ENCODE results near the gene ARHGAP1. TPM values are rescaled to one million over a fixed set of nuclear protein-coding genes. Genes with fewer than 3 reads are reported as not detected.

Gene ARHGAP1
- total RNA-seq: 81.7 and 86.8 TPM in 2 replicates

GRCh38 chr11:46700241-46701077 lies at the start of gene ARHGAP1, which contains the start of gene ZNF408:
Gene ARHGAP1, minus strand, starts transcription at chr11:46700619. Its CDS starts 4,512 bp downstream, at chr11:46696107.
Gene ZNF408, plus strand, starts transcription at chr11:46701031. Its CDS starts 17 bp downstream, at chr11:46701048.

DNA sequence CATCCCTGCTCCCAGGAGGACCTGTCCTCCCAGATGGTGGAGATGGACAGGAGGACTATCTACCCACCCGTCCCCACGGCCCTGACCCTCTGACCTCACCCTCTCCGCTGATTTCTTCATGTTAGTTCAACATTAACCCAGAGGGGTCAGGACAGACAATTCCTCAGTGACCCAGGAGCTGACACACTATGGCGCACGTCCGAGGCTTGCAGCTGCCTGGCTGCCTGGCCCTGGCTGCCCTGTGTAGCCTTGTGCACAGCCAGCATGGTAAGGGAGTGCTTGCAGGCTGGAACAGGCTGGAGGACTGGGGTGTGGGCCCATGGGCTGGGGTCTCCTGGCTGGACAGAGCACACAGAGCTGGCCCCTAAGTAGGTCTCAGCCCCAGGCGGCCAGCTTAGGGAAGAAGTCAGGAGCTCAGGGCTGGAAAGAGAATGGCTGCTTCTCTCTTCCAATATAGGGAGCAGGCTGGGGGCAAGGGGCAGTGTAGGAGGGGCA lies 18.7 kb upstream of the ARHGAP1 start, which contains the start of gene F2:
Gene F2, plus strand, starts transcription at position 166 of the 495 bp plus-strand sequence. Its CDS starts 23 bp downstream, at position 189.

Other genes starting within 250 kb of the ARHGAP1 start
- gene AMBRA1, start 106.6 kb downstream of the ARHGAP1 start, total RNA-seq: 22.6 and 25.2 TPM in 2 replicates
- 3.8 and 4.6 TPM in 2 replicates for gene HARBI1, start 83.4 kb downstream of the ARHGAP1 start, total RNA-seq
- gene ATG13, start 83.1 kb downstream of the ARHGAP1 start, total RNA-seq: 91.4 and 98.3 TPM in 2 replicates
- 6.5 and 10.1 TPM in 2 replicates for gene ZNF408, start 412 bp upstream of the ARHGAP1 start, total RNA-seq
- gene F2, start 18.6 kb upstream of the ARHGAP1 start, total RNA-seq: not detected in 2 replicates
- 87.2 and 96.4 TPM in 2 replicates for gene CKAP5, start 145.7 kb upstream of the ARHGAP1 start, total RNA-seq
- gene LRP4, start 217.9 kb upstream of the ARHGAP1 start, total RNA-seq: 6.9 and 8.1 TPM in 2 replicates
- 21.5 and 23.6 TPM in 2 replicates for gene CSTPP1, start 236.1 kb upstream of the ARHGAP1 start, total RNA-seq